EH (cell line): Measurements from ENCODE around the gene DCUN1D2.

Experiments used
- DNase-seq: peaks from one replicate; pipeline ENCODE4 v3.0.0-alpha.2; 2015; ENCODE audit warnings: low read depth

DCUN1D2 gene

GRCh38 chr13:113519556-113519955 is 29.0 kb upstream of the DCUN1D2 start:
- DNase-seq = no peak

GRCh38 chr13:113518076-113518803 is 27.7 kb upstream of the DCUN1D2 start:
- no peak for DNase-seq

- DNase-seq = no peak
These were observed 24.3 kb upstream of the DCUN1D2 start for GRCh38 chr13:113514847-113515246.

- no peak for DNase-seq
These were observed 23.2 kb upstream of the DCUN1D2 start for GRCh38 chr13:113513761-113514160.

DNA sequence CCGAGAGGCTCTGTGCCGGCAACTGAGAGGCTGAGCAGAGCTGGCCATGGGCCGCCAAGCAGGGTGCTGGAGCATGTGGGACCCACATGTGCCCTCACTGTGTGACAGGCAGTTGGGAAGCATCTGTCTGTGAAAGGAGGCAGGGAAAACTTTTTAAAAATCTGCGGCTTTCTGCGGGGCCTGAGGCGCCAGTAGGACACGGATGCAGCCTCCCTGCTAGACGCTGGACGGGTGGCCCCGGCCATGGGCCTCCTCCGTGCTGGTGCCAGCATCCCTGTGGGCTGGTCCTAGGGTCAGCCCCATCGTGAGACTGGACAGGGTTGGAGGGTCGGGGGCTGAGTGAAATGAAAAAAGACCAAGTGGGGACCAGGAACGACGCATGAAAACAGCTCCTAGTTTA is 20.9 kb upstream of the DCUN1D2 start:
- DNase-seq = no peak

DNA sequence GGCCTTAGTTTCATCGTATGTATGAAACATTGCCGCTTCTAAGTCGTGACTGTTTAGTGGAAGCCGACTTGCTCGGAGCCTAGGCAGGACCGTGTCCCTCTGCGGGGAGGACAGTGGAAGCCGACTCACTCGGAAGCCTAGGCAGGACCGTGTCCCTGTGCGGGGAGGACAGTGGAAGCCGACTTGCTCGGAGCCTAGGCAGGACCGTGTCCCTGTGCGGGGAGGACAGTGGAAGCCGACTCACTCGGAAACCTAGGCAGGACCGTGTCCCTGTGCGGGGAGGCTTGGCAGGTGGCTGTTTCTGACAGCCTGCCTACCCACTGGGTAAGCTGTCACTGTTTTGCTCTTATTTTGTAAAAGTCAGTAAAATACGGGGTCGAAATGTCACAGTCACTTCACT is 20.4 kb upstream of the DCUN1D2 start:
- DNase-seq = no peak

DNA sequence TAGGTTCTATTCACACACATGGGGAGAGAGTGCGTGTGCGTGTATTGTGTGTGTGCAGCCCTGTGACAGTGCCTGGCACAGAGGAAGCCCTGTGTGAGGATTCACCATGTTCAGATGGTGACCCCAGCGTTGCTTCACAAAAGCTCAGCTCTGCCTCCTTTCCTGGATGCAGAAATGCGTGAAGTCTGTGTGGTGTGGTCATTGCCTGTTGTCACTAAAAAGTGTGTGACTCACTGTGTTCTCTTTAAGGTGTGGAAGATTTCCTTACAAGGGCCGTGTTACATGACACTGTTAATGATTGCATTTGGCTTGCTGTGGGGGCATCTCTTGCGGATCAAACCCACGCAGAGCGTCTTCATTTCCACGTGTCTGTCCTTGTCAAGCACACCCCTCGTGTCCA is 19.5 kb upstream of the DCUN1D2 start:
- DNase-seq = no peak

- DNase-seq = no peak
These were observed 18.2 kb upstream of the DCUN1D2 start for GRCh38 chr13:113508521-113509254.

DNA sequence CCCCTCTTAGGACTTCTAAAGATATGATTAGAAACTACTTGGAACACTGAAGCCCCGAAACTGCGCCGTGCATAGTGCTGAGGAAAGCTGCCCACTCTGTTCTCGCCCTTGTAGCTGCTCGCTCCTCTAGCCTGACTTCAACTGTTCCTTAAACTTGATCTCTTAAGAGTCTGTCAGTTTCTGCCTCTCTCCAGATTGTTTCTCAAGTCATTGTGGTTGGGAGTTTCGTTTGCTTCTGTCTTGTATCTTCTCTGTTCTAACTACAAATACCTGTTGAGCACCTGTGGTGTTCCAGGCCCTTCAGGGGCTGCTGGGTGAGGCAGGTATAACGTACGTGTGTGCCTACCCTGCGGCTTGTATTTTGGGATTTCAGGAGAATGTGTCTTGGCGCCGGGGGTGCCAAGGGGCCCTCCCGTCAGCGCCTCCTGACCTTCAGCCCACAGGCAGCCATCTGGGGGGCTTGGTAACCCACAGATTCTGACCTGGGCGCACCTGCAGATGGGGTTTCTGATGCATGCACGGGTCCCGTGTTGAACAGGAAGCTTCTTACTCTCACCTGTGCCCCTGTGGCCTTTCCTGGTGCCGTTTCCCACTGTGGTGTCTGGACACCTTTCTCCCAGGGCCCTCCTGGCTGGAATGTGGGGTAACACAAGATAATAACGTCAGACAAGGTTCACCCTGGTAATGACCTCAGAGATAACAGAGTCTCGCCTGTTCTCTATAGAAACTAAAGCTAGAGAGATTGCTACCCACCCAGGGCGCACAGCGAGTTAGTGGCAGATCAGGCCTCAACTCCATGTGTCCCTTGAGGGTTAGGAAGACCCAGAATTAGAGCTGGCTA is 17.2 kb upstream of the DCUN1D2 start:
- DNase-seq = no peak

GRCh38 chr13:113506871-113507388 is 16.4 kb upstream of the DCUN1D2 start:
- no peak for DNase-seq

DNA sequence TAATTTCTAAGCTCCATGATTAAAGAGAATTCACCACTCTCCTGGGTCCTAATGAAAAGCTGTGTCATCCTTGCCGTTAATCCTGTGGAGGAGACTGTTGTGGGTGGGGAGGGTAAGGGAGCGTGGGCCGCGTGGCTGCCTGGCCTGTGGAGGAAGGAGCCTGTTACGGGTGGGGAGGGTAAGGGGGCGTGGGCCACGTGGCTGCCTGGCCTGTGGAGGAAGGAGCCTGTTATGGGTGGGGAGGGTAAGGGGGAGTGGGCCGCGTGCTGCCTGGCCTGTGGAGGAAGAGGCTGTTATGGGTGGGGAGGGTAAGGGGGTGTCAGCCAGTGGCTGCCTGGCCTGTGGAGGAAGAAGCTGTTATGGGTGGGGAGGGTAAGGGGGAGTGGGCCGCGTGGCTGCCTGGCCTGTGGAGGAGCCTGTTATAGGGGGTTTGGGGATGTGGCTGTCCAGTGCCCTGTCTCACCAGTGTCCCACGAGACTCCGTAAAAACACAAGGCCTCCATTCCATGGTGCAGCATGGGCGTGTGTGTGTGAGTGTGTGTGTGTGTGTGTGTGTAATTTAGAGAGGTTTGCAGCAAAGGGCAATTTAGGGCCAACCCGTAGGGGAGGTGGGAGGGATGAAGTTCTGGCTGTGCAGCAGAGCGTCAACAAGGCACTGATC is 15.6 kb upstream of the DCUN1D2 start:
- no peak for DNase-seq

DNA sequence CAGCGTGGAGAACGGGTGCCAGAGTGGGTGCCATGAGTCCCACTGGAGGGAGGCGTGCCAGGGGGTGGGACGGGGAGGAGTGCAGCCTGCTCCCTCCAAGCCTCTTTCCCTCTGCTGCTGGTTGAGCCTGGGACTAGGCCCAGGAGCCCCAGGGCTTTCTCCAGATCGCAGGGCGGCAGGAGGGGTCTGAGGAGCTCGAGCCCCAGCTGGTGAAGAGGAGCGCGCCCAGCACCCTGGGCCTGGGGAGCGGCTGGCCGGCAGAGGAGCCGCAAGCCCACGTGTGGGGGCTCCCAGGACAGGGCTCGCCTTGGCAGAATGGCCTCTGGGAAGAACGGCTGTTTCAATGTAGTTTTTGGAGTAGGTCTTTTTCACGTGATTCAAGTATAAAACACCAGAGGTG is 12.2 kb upstream of the DCUN1D2 start:
- no peak for DNase-seq

DNA sequence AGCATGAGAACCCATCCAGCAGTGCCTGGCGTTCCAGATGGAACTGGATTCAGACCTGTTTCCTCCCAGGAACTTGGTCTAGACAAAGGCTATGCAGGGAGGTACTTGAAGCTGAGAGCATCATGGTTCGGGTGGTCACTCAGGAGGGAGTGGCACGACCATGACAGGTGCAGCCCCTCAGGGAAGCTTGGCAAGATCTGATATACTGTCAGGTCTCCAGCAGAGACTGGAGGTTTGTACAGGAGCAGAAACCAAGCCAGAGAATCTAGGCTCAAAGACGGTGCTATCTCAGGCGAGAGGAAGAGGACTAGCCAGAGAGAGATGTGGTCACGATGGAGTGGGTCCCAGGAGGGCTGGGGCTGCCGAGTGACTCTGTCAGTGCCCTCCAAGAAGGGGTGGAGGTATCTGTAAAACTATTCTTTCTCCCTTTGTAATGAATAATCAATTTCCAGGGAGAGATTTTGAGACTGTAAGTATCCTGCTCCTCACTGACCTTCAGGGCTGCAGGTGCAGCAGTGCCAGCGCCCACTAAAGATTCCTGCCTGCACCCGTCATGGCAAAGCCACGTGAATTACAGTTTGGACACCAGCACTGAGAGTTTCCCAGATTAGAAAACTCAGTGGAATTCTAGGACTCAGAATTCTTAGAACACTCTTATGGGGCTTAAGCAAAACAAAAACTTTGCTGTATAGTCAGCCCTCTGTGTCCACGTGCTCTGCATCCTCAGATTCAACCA is 10.2 kb upstream of the DCUN1D2 start:
- DNase-seq = no peak

- peak; percentile 79 for DNase-seq
These were observed 9.4 kb upstream of the DCUN1D2 start for GRCh38 chr13:113499936-113500335.

- DNase-seq = no peak
These were observed 8.4 kb upstream of the DCUN1D2 start for GRCh38 chr13:113498905-113499304.

DNA sequence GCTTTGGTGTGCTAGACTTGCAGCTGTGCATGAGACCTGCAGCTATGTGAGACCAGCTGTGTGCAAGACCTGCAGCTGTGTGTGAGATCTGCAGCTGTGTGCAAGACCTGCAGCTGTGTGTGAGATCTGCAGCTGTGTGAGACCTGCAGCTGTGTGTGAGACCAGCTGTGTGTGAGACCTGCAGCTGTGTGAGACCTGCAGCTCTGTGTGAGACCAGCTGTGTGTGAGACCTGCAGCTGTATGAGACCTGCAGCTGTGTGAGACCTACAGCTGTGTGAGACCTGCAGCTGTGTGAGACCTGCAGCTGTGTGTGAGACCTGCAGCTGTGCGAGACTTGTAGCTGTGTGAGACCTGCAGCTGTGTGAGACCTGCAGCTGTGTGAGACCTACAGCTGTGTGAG is 6.7 kb upstream of the DCUN1D2 start:
- DNase-seq = no peak

DNA sequence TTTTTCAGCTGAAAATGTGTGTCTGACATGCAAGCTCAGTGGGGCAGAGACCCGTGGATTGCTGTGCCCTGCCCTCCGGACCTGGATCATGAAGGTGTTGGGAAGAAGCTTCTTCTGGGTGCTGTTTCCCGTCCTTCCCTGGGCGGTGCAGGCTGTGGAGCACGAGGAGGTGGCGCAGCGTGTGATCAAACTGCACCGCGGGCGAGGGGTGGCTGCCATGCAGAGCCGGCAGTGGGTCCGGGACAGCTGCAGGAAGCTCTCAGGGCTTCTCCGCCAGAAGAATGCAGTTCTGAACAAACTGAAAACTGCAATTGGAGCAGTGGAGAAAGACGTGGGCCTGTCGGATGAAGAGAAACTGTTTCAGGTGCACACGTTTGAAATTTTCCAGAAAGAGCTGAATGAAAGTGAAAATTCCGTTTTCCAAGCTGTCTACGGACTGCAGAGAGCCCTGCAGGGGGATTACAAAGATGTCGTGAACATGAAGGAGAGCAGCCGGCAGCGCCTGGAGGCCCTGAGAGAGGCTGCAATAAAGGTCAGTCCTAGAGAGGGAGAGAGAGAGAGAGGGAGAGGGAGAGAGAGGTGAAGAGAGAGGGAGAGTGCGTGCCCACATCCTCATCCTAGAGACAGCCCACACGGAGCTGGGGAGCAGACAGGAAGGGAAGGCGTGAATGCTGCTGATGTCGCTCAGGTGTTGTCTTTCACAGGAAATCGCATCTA is 5.1 kb upstream of the DCUN1D2 start:
- peak; percentile 42 for DNase-seq

DNA sequence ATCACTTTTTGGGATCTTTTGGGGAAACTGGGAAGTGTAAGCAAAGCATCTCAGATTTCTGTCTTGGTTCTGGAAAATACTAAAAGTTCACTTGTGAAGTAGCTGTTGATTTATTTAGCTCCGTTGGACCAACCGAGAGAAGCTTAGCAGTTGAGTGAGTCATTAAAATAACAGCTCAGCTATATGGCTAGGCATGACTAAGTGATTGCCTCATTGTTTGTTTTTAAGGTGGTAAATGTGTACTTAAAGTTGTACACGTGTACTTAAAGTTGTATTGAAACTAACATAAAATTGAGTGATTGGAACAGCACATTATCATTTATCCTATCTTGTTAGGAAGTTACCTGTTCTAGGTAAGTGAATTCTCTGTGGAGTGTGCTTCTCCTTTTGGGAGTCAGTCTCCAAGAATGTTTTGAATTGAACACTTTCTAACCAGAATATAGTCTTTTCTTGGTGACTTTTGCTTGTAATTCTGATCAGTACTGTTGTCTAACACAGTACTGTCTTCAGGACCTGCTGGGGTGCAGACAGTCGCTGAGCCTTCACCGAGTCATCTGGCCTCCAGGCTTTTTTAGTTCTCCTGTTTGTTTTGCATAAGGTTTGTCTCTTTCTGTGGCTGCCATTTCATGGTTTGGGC is 2.9 kb upstream of the DCUN1D2 start:
- DNase-seq = peak; percentile 95

DNA sequence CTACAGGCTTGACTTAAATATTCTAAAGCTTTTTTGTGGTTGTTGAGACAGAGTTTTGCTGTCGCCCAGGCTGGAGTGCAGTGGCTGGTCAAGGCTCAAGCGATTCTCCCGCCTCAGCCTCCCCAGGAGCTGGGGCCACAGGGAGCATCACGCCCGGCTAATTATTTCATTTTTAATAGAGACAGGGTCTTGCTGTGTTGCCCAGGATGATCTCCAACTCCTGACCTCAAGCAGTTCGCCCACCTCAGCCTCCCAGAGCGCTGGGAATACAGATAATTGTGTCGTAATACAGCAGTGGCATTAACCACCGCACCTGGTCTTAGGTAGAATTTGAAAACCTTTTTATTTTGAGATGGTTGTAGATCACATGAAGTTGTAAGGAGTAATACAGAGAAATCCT is 1.5 kb upstream of the DCUN1D2 start:
- no peak for DNase-seq

DNA sequence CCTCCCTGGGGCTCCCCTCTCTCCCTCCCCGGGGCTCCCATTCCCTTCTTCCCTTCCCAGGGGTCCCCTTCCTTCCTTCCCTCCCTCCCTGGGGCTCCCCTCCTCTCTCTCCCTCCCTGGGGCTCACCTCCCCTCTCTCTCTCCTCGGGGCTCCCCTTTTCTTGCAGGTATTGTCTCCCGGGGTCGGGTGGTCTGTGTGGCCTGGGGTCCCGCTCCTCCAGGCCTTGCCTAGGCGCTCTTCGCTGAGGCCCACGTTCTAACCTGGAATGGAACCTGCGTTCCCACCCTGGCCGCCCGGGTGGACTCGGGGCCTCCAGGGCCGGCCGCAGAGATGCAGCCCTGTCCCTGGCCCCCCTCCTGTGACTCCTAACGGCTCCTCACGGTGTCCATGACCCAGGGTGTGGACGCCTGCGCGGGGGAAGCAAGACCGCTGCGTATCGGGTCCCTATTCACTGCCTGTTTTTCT is 940 bp upstream of the DCUN1D2 start:
- peak; percentile 46 for DNase-seq
